GM21515 (cell line): Measurements from ENCODE around the gene FGB.

Source experiments
- ATAC-seq: cut with Tn5 transposase; IDR thresholded peaks from one replicate; pipeline ENCODE4 v1.9.1; 2021; ENCODE audit not compliant: unreplicated experiment

The FGB gene

GRCh38 chr4:154565704-154566103 lies 2.9 kb downstream of the FGB start:
- ATAC-seq = no peak

DNA sequence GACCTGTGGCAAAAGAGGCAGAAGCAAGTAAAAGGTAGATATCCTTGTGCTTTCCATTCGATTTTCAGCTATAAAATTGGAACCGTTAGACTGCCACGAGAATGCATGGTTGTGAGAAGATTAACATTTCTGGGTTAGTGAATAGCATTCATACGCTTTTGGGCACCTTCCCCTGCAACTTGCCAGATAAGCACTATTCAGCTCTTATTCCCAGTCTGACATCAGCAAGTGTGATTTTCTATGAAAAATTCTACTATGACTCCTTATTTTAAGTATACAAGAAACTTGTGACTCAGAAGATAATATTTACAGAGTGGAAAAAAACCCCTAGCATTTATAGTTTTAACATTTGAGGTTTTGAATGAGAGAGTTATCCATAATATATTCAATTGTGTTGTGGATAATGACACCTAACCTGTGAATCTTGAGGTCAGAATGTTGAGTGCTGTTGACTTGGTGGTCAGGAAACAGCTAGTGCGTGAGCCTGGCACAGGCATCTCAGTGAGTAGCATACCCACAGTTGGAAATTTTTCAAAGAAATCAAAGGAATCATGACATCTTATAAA lies 3.9 kb downstream of the FGB start:
- ATAC-seq = no peak

DNA sequence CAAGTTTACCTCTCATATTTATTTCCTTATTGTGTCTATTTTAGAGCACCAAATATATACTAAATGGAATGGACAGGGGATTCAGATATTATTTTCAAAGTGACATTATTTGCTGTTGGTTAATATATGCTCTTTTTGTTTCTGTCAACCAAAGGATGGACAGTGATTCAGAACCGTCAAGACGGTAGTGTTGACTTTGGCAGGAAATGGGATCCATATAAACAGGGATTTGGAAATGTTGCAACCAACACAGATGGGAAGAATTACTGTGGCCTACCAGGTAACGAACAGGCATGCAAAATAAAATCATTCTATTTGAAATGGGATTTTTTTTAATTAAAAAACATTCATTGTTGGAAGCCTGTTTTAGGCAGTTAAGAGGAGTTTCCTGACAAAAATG lies 6.2 kb downstream of the FGB start:
- ATAC-seq = no peak

DNA sequence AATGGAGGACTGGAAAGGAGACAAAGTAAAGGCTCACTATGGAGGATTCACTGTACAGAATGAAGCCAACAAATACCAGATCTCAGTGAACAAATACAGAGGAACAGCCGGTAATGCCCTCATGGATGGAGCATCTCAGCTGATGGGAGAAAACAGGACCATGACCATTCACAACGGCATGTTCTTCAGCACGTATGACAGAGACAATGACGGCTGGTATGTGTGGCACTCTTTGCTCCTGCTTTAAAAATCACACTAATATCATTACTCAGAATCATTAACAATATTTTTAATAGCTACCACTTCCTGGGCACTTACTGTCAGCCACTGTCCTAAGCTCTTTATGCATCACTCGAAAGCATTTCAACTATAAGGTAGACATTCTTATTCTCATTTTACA lies 6.8 kb downstream of the FGB start:
- no peak for ATAC-seq

- ATAC-seq = no peak
Observed at GRCh38 chr4:154573190-154573870, 10.5 kb downstream of the FGB start.

DNA sequence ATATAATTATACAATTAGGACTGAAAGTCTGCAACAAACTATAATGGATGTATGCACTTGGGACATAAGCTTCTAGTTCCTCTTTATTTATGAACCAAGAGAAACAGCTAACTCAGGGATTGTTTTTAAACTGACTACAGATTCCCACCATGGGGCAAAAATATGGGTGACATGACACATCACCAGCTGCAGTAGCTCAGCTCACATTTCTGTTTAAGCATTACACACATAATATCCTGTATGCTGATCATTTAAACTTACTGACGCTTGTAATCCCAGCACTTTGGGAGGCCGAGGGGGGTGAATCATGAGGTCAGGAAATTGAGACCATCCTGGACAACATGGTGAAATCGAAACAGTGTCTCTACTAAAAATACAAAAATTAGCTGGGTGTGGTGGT lies 11.5 kb downstream of the FGB start:
- no peak for ATAC-seq

GRCh38 chr4:154577324-154577723 lies 14.5 kb downstream of the FGB start:
- ATAC-seq = no peak

DNA sequence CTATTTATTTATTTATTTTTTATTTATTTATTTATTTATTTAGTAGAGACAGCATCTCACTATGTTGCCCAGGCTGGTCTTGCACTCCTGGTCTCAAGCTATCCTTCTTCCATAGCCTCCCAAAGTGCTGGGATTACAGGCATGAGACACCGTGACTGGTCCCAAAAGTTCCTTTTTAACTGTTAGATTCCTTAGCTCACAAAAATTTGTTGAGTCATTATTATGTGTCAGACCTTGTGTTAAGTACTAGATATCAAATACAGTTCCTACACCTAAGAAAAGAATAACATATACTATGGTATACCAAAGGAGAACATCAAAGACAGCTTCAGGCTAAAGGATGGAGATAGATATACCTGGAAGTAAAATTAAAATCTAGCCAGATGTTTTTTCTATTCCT lies 16.1 kb downstream of the FGB start:
- no peak for ATAC-seq

DNA sequence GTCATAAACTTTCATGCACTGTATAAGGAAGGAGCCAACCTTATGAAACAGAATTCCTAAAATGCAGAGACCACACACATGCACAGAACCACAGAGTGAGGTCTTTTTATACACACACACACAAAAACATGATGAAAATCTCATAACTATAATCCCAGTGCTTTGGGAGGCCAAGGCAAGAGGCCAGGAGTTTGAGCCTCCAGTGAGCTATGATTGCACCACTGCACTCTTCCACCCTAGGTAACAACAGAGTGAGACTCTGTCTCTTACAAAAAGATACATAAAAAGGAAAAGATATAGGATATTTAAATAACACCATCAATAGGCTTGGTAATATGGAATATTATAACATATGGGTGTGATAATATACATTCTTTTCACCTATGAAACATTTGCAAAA lies 17.1 kb downstream of the FGB start:
- no peak for ATAC-seq

- no peak for ATAC-seq
Observed at GRCh38 chr4:154582723-154583122, 19.9 kb downstream of the FGB start.

GRCh38 chr4:154583230-154583629 lies 20.4 kb downstream of the FGB start:
- ATAC-seq = no peak

- no peak for ATAC-seq
Observed at GRCh38 chr4:154583677-154584076, 20.9 kb downstream of the FGB start.

DNA sequence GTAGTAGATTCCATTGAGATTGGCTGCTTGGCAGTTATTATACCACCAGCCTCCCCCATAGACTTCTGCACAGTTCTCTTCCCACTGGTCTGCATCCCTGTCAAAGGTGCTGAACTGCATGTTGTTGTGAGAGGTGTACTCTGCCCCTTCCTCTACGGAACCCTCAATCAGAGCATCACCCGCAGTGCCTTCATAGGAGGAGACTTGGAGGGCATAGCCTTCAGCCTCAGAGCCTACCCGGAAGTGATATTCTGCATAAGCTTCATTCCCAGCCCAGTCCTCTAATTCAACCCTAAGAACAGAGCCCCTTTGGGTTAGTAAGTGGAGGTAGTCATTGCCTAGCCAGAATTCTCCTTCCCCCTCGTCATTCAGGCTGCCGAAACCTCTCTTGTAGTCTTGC lies 21.4 kb downstream of the FGB start:
- ATAC-seq = no peak

- ATAC-seq = no peak
Observed at GRCh38 chr4:154585369-154586018, 22.7 kb downstream of the FGB start.

DNA sequence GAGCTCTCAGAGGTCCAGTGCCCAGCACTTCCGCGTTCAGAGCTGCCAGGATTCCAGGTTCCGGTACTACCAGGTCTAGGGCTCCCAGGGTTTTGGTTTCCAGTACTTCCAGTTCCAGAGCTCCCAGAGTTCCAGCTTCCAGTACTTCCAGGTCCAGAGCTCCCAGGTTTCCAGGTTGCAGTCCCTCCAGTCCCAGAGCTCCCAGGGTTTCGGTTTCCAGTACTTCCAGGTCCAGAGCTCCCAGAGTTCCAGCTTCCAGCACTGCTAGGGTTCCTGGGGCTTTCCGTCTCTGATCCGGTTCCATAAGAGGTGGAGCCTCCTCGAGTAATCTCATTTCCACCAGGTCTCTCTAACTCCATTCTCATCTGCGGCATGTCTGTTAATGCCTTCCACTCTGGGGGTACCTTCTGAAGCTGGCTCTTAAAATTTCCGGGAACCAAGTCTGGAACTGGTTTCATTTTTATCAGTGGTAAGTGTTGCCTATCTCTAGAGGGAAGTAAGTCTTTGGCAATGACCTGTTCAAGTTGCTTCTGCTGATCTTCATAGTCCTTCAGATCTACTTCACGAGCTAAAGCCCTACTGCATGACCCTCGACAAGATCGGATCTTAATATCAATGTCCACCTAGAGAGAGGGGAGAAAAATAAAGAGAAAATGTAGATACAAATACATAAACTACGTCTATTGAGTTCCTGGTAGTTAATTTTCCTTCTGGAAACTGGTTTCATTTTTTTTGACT lies 23.7 kb downstream of the FGB start:
- ATAC-seq = no peak

- ATAC-seq = no peak
Observed at GRCh38 chr4:154588198-154588597, 25.4 kb downstream of the FGB start.

GRCh38 chr4:154589296-154590197 lies 26.7 kb downstream of the FGB start:
- no peak for ATAC-seq

DNA sequence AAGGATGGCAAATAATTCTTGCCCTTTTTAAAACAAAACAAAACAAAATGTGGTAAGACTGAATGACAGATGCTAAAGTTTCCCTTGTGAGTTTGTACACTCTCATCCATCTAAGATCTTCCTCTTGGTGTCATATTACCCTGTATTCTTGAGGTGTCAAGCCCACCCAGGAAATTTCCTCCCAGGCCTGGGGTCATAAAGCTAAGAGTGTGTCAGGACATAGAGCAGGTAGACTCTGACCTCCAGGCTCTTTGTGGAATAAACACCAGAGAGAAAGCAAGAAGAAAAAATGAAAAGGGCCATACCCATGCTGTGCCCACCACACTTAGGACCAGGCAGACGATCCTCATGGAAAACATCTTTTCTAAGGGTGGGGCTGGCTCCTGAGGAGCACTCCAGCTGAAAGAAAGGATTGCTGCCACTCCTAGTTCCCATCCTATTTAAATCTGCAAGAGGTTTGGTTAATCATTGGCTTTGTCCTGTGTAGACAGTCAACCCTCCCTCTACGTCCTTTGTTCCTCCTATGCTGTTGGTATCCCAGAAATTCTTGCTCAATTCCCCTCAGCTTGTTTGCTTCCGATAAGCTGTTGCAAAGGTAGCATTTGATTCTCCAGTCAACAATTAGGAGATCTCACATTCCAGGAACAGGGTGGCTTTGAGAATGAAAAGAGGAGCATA lies 27.7 kb downstream of the FGB start, which contains the start of gene FGA:
FGA (minus strand) TSS at position 414 of the 678 bp plus-strand sequence; CDS start at position 359, 55 bp downstream.
- ATAC-seq = no peak

DNA sequence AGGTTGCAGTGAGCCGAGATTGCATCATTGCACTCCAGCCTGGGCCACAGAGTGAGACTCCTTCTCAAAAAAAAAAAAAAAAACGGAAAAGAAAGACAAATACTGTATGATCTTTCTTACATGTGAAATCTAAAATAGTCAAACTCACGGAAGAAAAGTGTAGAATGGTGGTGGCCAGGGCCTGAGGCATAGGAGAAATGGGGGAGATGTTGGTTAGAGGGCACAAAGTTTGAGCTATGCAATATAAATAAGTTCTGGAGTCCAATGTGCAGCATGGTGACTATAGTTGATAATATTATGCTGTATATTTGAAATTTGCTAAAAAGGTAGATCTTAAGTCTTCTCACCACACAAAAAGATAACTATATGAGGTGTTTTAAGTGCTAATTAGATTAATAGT lies 29.1 kb downstream of the FGB start:
- ATAC-seq = no peak

- ATAC-seq = no peak
Observed at GRCh38 chr4:154593868-154594267, 31.1 kb downstream of the FGB start.
